NCI-H146 (cell line): ENCODE data around the gene DMPK.
"Not testable (repeated sequence)": the region's sequence is repeated elsewhere in the genome, so short reads cannot be mapped to it uniquely, and the experiment has no call there.

Experiments
- DNase-seq: peaks from one replicate; lab custom pipeline; 2025; lab: John Stamatoyannopoulos, UW

DMPK gene

GRCh38 chr19:45768984-45769782, 13.1 kb downstream of the DMPK start, which contains the start of gene SIX5:
SIX5 (minus strand) TSS chr19:45769252; CDS start chr19:45768844, 408 bp downstream.
- peak; percentile 97 for DNase-seq

- DNase-seq: peak; percentile 58
Observed at GRCh38 chr19:45768655-45768983, 13.7 kb downstream of the DMPK start.

- peak; percentile 66 for DNase-seq
Observed at GRCh38 chr19:45767881-45768654, 14.2 kb downstream of the DMPK start.

GRCh38 chr19:45767410-45767880, 14.8 kb downstream of the DMPK start:
- peak; percentile 46 for DNase-seq

- DNase-seq: no peak
Observed at GRCh38 chr19:45766869-45767346, 15.4 kb downstream of the DMPK start.

GRCh38 chr19:45766296-45766868, 15.9 kb downstream of the DMPK start:
- DNase-seq: no peak

GRCh38 chr19:45765702-45766295, 16.5 kb downstream of the DMPK start:
- DNase-seq: no peak

- DNase-seq: no peak
Observed at GRCh38 chr19:45764945-45765701, 17.2 kb downstream of the DMPK start.

GRCh38 chr19:45764475-45764874, 17.8 kb downstream of the DMPK start:
- DNase-seq: no peak

GRCh38 chr19:45763691-45764294, 18.5 kb downstream of the DMPK start:
- no peak for DNase-seq

- no peak for DNase-seq
Observed at GRCh38 chr19:45762870-45763631, 19.2 kb downstream of the DMPK start.

- DNase-seq: no peak
Observed at GRCh38 chr19:45761714-45762113, 20.6 kb downstream of the DMPK start.

- no peak for DNase-seq
Observed at GRCh38 chr19:45758921-45759320, 23.4 kb downstream of the DMPK start.

- no peak for DNase-seq
Observed at GRCh38 chr19:45757695-45758094, 24.6 kb downstream of the DMPK start.

- no peak for DNase-seq
Observed at GRCh38 chr19:45754323-45754722, 28.0 kb downstream of the DMPK start.

- no peak for DNase-seq
Observed at GRCh38 chr19:45753548-45753947, 28.7 kb downstream of the DMPK start.

- no peak for DNase-seq
Observed at GRCh38 chr19:45752639-45753038, 29.7 kb downstream of the DMPK start.

- not testable (repeated sequence) for DNase-seq
Observed at GRCh38 chr19:45751483-45751882, 30.8 kb downstream of the DMPK start.

- DNase-seq: no peak
Observed at GRCh38 chr19:45747513-45747912, 34.8 kb downstream of the DMPK start.

- no peak for DNase-seq
Observed at GRCh38 chr19:45746866-45747265, 35.4 kb downstream of the DMPK start.
